ENCODE results near the gene RNF215.
"Not testable (repeated sequence)": the region's sequence is repeated elsewhere in the genome, so short reads cannot be mapped to it uniquely, and the experiment has no call there.

RNF215 gene

GRCh38 chr22:30411780-30412179 is 24.6 kb upstream of the RNF215 start:
- no peak for DNase-seq (ENCODE audit: low read depth)
- no peak for TF ChIP-seq CTCF (conservative IDR thresholded peaks at IDR 0.05; ENCODE audit: low read length)
- no peak overlapping the region for H3K4me3 ChIP-seq (ENCODE audit: low read length)

- DNase-seq (ENCODE audit: low read depth) = peak; percentile 46
- no peak overlapping the region for H3K4me3 ChIP-seq (ENCODE audit: low read length)
- no peak for TF ChIP-seq CTCF (conservative IDR thresholded peaks at IDR 0.05; ENCODE audit: low read length)
These were observed 21.3 kb upstream of the RNF215 start for GRCh38 chr22:30408388-30409102.

GRCh38 chr22:30406400-30406799 is 19.2 kb upstream of the RNF215 start:
- no peak overlapping the region for H3K4me3 ChIP-seq (ENCODE audit: low read length)
- no peak for DNase-seq (ENCODE audit: low read depth)
- TF ChIP-seq CTCF (conservative IDR thresholded peaks at IDR 0.05; ENCODE audit: low read length) = no peak

GRCh38 chr22:30405731-30406130 is 18.5 kb upstream of the RNF215 start:
- TF ChIP-seq CTCF (conservative IDR thresholded peaks at IDR 0.05; ENCODE audit: low read length) = no peak

GRCh38 chr22:30404307-30404706 is 17.1 kb upstream of the RNF215 start:
- DNase-seq (ENCODE audit: low read depth) = no peak

More at GRCh38 chr22:30405731-30406130, 18.5 kb upstream of the RNF215 start:
- no peak for DNase-seq (ENCODE audit: low read depth)
- H3K4me3 ChIP-seq (ENCODE audit: low read length) = no peak overlapping the region

GRCh38 chr22:30402766-30403104 is 15.5 kb upstream of the RNF215 start:
- not testable (repeated sequence) for DNase-seq (ENCODE audit: low read depth); H3K4me3 ChIP-seq (ENCODE audit: low read length)

More at GRCh38 chr22:30404307-30404706, 17.1 kb upstream of the RNF215 start:
- TF ChIP-seq CTCF (conservative IDR thresholded peaks at IDR 0.05; ENCODE audit: low read length) = no peak
- H3K4me3 ChIP-seq (ENCODE audit: low read length) = no peak overlapping the region

- no peak for DNase-seq (ENCODE audit: low read depth)
- H3K4me3 ChIP-seq (ENCODE audit: low read length) = no peak overlapping the region
- TF ChIP-seq CTCF (conservative IDR thresholded peaks at IDR 0.05; ENCODE audit: low read length) = no peak
These were observed 15.0 kb upstream of the RNF215 start for GRCh38 chr22:30402028-30402765.

GRCh38 chr22:30401024-30401423 is 13.8 kb upstream of the RNF215 start:
- H3K4me3 ChIP-seq (ENCODE audit: low read length); DNase-seq (ENCODE audit: low read depth): not testable (repeated sequence)
